Stimulated activated CD4-positive, alpha-beta T cell treated with anti-CD3 and anti-CD28 coated beads, TNF-alpha, amount 100 ng/mL, for 48 hours (primary cell): ENCODE results near the gene PARP9.

Experiments
- DNase-seq, 3 donors: peaks; one replicate each; pipeline ENCODE4 v3.0.0-alpha.2; 2020; ENCODE audit warnings: low read depth in 3 of 3

Gene PARP9

GRCh38 chr3:122564155-122564912 lies at the start of gene PARP9, which contains the start of gene DTX3L:
PARP9 (minus strand) TSS chr3:122564300; CDS start chr3:122559620, 4,680 bp downstream.
DTX3L (plus strand) TSS chr3:122564338; CDS start chr3:122564427, 89 bp downstream.
- DNase-seq: peak; percentile 56 to 62 (median 60)

GRCh38 chr3:122612696-122613095 lies 48.6 kb upstream of the PARP9 start:
- DNase-seq: no peak

GRCh38 chr3:122609798-122610559 lies 45.9 kb upstream of the PARP9 start:
- DNase-seq: peak in 1 of 3 donors; percentile 16

GRCh38 chr3:122608916-122609315 lies 44.8 kb upstream of the PARP9 start:
- DNase-seq: no peak

GRCh38 chr3:122606330-122606729 lies 42.2 kb upstream of the PARP9 start:
- DNase-seq: no peak

GRCh38 chr3:122603056-122603455 lies 39.0 kb upstream of the PARP9 start:
- no peak for DNase-seq

GRCh38 chr3:122602011-122602710 lies 38.1 kb upstream of the PARP9 start:
- DNase-seq: no peak

GRCh38 chr3:122598556-122598955 lies 34.5 kb upstream of the PARP9 start:
- no peak for DNase-seq

- DNase-seq: no peak
Measured at GRCh38 chr3:122598151-122598550, 34.1 kb upstream of the PARP9 start.

GRCh38 chr3:122594025-122594424 lies 29.9 kb upstream of the PARP9 start:
- DNase-seq: no peak

- DNase-seq: no peak
Measured at GRCh38 chr3:122590610-122591009, 26.5 kb upstream of the PARP9 start.

GRCh38 chr3:122589297-122589696 lies 25.2 kb upstream of the PARP9 start:
- DNase-seq: no peak

- DNase-seq: no peak
Measured at GRCh38 chr3:122587572-122587971, 23.5 kb upstream of the PARP9 start.

- DNase-seq: no peak
Measured at GRCh38 chr3:122586773-122587485, 22.8 kb upstream of the PARP9 start.

- no peak for DNase-seq
Measured at GRCh38 chr3:122586098-122586497, 22.0 kb upstream of the PARP9 start.

GRCh38 chr3:122582390-122582789 lies 18.3 kb upstream of the PARP9 start:
- no peak for DNase-seq

- no peak for DNase-seq
Measured at GRCh38 chr3:122581622-122582021, 17.5 kb upstream of the PARP9 start.

- DNase-seq: no peak
Measured at GRCh38 chr3:122580470-122580869, 16.4 kb upstream of the PARP9 start.

- DNase-seq: no peak
Measured at GRCh38 chr3:122578069-122578740, 14.1 kb upstream of the PARP9 start.

- DNase-seq: no peak
Measured at GRCh38 chr3:122577409-122578031, 13.4 kb upstream of the PARP9 start, which contains the start of gene PARP15. PARP15 (plus strand) TSS chr3:122577650; CDS start chr3:122577668, 18 bp downstream.
